ENCODE measurements around the gene BSX.

DNA sequence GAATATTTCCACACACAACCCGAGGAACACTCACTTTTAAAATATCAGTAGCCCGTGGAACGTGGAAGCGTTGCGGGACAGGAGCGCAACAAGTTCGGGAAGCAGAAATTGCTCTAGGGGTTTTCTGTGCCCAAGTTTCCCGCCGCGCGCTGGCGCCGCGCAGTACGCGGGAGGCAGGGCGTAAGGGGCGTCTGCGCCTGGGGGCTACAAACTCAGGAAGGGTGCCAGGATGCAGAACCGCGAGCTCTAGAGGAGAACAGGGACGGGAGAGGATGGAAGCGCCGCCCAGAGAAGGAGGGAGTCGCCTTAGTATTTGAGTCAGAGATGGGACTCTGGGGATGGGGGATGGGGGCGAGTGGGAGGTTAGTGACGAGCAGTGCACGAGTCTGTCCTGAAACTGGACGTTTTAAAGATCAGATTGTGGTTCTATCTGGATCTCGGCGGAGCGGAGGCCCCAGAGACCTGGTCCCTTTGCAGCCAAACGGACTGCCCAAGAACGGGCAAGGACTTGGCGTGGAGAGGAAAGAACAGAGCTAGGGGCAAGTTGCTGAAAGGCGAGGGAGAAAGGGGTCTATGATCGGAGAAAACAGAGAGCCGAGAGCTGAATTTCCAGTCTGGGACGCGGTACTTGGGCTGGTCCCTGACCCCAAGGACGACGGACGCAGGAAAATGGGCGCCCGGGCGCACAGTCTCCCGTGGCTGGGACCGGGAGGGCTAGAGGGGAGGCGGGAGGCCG, 4.7 kb downstream of the BSX start:
- TF ChIP-seq, protein P1, sequence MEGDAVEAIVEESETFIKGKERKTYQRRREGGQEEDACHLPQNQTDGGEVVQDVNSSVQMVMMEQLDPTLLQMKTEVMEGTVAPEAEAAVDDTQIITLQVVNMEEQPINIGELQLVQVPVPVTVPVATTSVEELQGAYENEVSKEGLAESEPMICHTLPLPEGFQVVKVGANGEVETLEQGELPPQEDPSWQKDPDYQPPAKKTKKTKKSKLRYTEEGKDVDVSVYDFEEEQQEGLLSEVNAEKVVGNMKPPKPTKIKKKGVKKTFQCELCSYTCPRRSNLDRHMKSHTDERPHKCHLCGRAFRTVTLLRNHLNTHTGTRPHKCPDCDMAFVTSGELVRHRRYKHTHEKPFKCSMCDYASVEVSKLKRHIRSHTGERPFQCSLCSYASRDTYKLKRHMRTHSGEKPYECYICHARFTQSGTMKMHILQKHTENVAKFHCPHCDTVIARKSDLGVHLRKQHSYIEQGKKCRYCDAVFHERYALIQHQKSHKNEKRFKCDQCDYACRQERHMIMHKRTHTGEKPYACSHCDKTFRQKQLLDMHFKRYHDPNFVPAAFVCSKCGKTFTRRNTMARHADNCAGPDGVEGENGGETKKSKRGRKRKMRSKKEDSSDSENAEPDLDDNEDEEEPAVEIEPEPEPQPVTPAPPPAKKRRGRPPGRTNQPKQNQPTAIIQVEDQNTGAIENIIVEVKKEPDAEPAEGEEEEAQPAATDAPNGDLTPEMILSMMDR (IDR thresholded peaks at IDR 0.05; ENCODE audit: insufficient read depth, low read length, poor library complexity, severe bottlenecking), result no peak
- no peak for TF ChIP-seq EZH2phosphoT487 (conservative IDR thresholded peaks at IDR 0.05; ENCODE audit: low read length)
